K562 (cell line): Measurements from ENCODE around the gene BLTP3A. TPM values are rescaled to one million over a fixed set of nuclear protein-coding genes. Genes with fewer than 3 reads are reported as not detected.

Experiments
- ARHGAP35 ChIP-seq: fragments of 450-650 bp; IDR thresholded peaks from 2 replicates; pipeline ENCODE4 v1.6.1; 2018; ENCODE audit not compliant: partially characterized antibody
- ESRRA ChIP-seq: fragments of 450-650 bp; IDR thresholded peaks from 2 replicates; pipeline ENCODE4 v1.6.1; 2014; ENCODE audit warnings: low read depth, mild to moderate bottlenecking, moderate library complexity, borderline replicate concordance
- GATAD2B ChIP-seq: fragments of 450-650 bp; IDR thresholded peaks from 2 replicates; pipeline ENCODE4 v1.6.1; 2017; ENCODE audit warnings: mild to moderate bottlenecking, borderline replicate concordance
- HDAC2 ChIP-seq: fragments of 450-650 bp; IDR thresholded peaks from 2 replicates; pipeline ENCODE4 v1.6.1; 2016; ENCODE audit warnings: mild to moderate bottlenecking
- HSF4 ChIP-seq: fragments of 250-450 bp; sonication (Bioruptor Pico); IDR thresholded peaks from 2 replicates; pipeline ENCODE4 v2.1.2; 2022; ENCODE audit warnings: mild to moderate bottlenecking, moderate library complexity, borderline replicate concordance
- MTA2 ChIP-seq: fragments of 450-650 bp; IDR thresholded peaks from 2 replicates; pipeline ENCODE4 v1.6.1; 2016; ENCODE audit warnings: low read depth
- PPARD ChIP-seq: fragments of 250-450 bp; sonication (Bioruptor Pico); IDR thresholded peaks from 2 replicates; pipeline ENCODE4 v1.8.0; 2022; ENCODE audit warnings: inconsistent platforms, mild to moderate bottlenecking, moderate library complexity
- SMC3 ChIP-seq: conservative IDR thresholded peaks from 2 replicates; pipeline ENCODE4 v1.6.1; 2011; ENCODE audit warnings: low read depth, low read length, improper control_type of control experiment; ENCODE audit not compliant: insufficient read depth
- TBP ChIP-seq: optimal IDR thresholded peaks from 2 replicates; pipeline ENCODE3; 2011; ENCODE audit warnings: low read depth, low read length, improper control_type of control experiment
- TEAD4 ChIP-seq, 2 experiments: sonication (generic) in 1 of 2; formaldehyde crosslinking in 1 of 2; IDR thresholded peaks; 2 replicates each; pipeline versions ENCODE4 v1.6.1 to v1.8.0; 2012 to 2022; ENCODE audit warnings: borderline replicate concordance in 1 of 2, inconsistent platforms in 1 of 2, low read length in 1 of 2, mild to moderate bottlenecking in 1 of 2, missing genetic modification reagents in 1 of 2
- ZNF217 ChIP-seq: sonication (generic); formaldehyde crosslinking; IDR thresholded peaks from 2 replicates; pipeline ENCODE4 v1.8.0; 2022; ENCODE audit warnings: mild to moderate bottlenecking, missing genetic modification reagents
- polyA plus RNA-seq, 8 experiments: library from polyadenylated mRNA; depleted of rRNA in 4 of 8; stranded (reverse) in 5 of 8; unstranded in 3 of 8; fragments of >200 nt; fragmentation: Nextera tagmentation in 2 of 8; fragmentation: Illumina TruSeq in 1 of 8; extraction: Ambion mirVana in 2 of 8; extraction: Trizol in 1 of 8; gene quantifications; 2 replicates each; pipeline versions ENCODE4 v1.2.1 to v1.2.3, GENCODE V29; 2011 to 2014; ENCODE audit warnings: inconsistent platforms in 1 of 8, missing spikeins in 1 of 8
- total RNA-seq, 7 experiments: library from RNA; depleted of rRNA in 6 of 7; stranded (reverse); fragments of >200 nt in 6 of 7; fragmentation: Illumina TruSeq in 2 of 7; extraction: Trizol in 2 of 7; gene quantifications; 2 replicates each; pipeline versions ENCODE4 v1.2.1 to v1.2.3, GENCODE V29; 2011 to 2021; ENCODE audit warnings: low replicate concordance in 1 of 7
- TF ChIP-seq, protein P1 (sequence below): fragments of 250-450 bp; sonication (Bioruptor Pico); IDR thresholded peaks from 2 replicates; pipeline ENCODE4 v1.5.0; 2020; ENCODE audit warnings: mild to moderate bottlenecking
- TF ChIP-seq, protein P2 (sequence below): fragments of 450-650 bp; IDR thresholded peaks from 2 replicates; pipeline ENCODE4 v1.6.1; 2018; ENCODE audit not compliant: partially characterized antibody
- TF ChIP-seq, protein P3 (sequence below): fragments of 250-450 bp; sonication (Bioruptor Pico); IDR thresholded peaks from 2 replicates; pipeline ENCODE4 v1.8.0; 2021; ENCODE audit warnings: moderate library complexity, mild to moderate bottlenecking, inconsistent platforms
- TF ChIP-seq, protein P4 (sequence below): fragments of 250-450 bp; sonication (Bioruptor Pico); IDR thresholded peaks from 2 replicates; pipeline ENCODE4 v1.4.0; 2020; ENCODE audit warnings: mild to moderate bottlenecking, moderate library complexity, borderline replicate concordance
- TF ChIP-seq, protein P5 (sequence below): sonication (generic); formaldehyde crosslinking; IDR thresholded peaks from 2 replicates; pipeline ENCODE4 v1.8.1; 2023; ENCODE audit warnings: mild to moderate bottlenecking, missing genetic modification reagents

The BLTP3A gene
- total and polyA plus RNA-seq, 9 of the 15 experiments (the other 6 are each of a cell fraction or from before 2014, with no cell fraction given) = 7.5 to 34.6 (median 15.5) TPM

GRCh38 chr6:34816635-34817301 is 24.9 kb downstream of the BLTP3A start (continued):
- TF ChIP-seq, protein P1, sequence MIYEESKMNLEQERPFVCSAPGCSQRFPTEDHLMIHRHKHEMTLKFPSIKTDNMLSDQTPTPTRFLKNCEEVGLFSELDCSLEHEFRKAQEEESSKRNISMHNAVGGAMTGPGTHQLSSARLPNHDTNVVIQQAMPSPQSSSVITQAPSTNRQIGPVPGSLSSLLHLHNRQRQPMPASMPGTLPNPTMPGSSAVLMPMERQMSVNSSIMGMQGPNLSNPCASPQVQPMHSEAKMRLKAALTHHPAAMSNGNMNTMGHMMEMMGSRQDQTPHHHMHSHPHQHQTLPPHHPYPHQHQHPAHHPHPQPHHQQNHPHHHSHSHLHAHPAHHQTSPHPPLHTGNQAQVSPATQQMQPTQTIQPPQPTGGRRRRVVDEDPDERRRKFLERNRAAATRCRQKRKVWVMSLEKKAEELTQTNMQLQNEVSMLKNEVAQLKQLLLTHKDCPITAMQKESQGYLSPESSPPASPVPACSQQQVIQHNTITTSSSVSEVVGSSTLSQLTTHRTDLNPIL (CRISPR knock-in tag) = no peak
- TF ChIP-seq, protein P2, sequence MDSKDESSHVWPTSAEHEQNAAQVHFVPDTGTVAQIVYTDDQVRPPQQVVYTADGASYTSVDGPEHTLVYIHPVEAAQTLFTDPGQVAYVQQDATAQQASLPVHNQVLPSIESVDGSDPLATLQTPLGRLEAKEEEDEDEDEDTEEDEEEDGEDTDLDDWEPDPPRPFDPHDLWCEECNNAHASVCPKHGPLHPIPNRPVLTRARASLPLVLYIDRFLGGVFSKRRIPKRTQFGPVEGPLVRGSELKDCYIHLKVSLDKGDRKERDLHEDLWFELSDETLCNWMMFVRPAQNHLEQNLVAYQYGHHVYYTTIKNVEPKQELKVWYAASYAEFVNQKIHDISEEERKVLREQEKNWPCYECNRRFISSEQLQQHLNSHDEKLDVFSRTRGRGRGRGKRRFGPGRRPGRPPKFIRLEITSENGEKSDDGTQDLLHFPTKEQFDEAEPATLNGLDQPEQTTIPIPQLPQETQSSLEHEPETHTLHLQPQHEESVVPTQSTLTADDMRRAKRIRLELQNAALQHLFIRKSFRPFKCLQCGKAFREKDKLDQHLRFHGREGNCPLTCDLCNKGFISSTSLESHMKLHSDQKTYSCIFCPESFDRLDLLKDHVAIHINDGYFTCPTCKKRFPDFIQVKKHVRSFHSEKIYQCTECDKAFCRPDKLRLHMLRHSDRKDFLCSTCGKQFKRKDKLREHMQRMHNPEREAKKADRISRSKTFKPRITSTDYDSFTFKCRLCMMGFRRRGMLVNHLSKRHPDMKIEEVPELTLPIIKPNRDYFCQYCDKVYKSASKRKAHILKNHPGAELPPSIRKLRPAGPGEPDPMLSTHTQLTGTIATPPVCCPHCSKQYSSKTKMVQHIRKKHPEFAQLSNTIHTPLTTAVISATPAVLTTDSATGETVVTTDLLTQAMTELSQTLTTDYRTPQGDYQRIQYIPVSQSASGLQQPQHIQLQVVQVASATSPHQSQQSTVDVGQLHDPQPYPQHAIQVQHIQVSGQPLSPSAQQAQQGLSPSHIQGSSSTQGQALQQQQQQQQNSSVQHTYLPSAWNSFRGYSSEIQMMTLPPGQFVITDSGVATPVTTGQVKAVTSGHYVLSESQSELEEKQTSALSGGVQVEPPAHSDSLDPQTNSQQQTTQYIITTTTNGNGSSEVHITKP = no peak
- TF ChIP-seq TBP (no peak), HSF4 (CRISPR knock-in tag) (no peak), GATAD2B (peak; percentile 31; the same call in 1 of the 2 replicates), HDAC2 (0 out of 2 replicates have a peak, but pooled peaks have one; percentile 55), ARHGAP35 (no peak), ESRRA (peak; percentile 42; the same call in 1 of the 2 replicates), MTA2 (peak; percentile 53), PPARD (CRISPR knock-in tag) (no peak), ZNF217 (CRISPR knock-in tag) (no peak), TEAD4 (IDR thresholded peaks at IDR 0.05; ENCODE audit: low read length) (peak; percentile 77), TEAD4 (CRISPR knock-in tag; IDR thresholded peaks at IDR 0.05; ENCODE audit: borderline replicate concordance) (no peak), SMC3 (no peak)
- TF ChIP-seq, protein P3, sequence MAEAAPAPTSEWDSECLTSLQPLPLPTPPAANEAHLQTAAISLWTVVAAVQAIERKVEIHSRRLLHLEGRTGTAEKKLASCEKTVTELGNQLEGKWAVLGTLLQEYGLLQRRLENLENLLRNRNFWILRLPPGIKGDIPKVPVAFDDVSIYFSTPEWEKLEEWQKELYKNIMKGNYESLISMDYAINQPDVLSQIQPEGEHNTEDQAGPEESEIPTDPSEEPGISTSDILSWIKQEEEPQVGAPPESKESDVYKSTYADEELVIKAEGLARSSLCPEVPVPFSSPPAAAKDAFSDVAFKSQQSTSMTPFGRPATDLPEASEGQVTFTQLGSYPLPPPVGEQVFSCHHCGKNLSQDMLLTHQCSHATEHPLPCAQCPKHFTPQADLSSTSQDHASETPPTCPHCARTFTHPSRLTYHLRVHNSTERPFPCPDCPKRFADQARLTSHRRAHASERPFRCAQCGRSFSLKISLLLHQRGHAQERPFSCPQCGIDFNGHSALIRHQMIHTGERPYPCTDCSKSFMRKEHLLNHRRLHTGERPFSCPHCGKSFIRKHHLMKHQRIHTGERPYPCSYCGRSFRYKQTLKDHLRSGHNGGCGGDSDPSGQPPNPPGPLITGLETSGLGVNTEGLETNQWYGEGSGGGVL (CRISPR knock-in tag) = no peak
- TF ChIP-seq, protein P4, sequence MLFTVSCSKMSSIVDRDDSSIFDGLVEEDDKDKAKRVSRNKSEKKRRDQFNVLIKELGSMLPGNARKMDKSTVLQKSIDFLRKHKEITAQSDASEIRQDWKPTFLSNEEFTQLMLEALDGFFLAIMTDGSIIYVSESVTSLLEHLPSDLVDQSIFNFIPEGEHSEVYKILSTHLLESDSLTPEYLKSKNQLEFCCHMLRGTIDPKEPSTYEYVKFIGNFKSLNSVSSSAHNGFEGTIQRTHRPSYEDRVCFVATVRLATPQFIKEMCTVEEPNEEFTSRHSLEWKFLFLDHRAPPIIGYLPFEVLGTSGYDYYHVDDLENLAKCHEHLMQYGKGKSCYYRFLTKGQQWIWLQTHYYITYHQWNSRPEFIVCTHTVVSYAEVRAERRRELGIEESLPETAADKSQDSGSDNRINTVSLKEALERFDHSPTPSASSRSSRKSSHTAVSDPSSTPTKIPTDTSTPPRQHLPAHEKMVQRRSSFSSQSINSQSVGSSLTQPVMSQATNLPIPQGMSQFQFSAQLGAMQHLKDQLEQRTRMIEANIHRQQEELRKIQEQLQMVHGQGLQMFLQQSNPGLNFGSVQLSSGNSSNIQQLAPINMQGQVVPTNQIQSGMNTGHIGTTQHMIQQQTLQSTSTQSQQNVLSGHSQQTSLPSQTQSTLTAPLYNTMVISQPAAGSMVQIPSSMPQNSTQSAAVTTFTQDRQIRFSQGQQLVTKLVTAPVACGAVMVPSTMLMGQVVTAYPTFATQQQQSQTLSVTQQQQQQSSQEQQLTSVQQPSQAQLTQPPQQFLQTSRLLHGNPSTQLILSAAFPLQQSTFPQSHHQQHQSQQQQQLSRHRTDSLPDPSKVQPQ = no peak
- TF ChIP-seq, protein P5, sequence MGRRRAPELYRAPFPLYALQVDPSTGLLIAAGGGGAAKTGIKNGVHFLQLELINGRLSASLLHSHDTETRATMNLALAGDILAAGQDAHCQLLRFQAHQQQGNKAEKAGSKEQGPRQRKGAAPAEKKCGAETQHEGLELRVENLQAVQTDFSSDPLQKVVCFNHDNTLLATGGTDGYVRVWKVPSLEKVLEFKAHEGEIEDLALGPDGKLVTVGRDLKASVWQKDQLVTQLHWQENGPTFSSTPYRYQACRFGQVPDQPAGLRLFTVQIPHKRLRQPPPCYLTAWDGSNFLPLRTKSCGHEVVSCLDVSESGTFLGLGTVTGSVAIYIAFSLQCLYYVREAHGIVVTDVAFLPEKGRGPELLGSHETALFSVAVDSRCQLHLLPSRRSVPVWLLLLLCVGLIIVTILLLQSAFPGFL (CRISPR knock-in tag) = no peak
